Astrocyte (in vitro differentiated cells and primary cell): ENCODE data around the gene CNPPD1. TPM values are rescaled to one million over a fixed set of nuclear protein-coding genes. Genes with fewer than 3 reads are reported as not detected.

Experiments
- DNase-seq: peaks from one replicate; pipeline ENCODE4 v3.0.0-alpha.2; 2010; ENCODE audit warnings: low read depth
- FAIRE-seq: peaks from 2 replicates; lab custom pipeline; 2011; peaks lifted over from hg19 to GRCh38; lab: Jason Lieb, UNC
- H2AFZ ChIP-seq: 2 replicates; pipeline ENCODE4 v1.6.0; 2012; ENCODE audit warnings: low read depth, low read length, inconsistent platforms
- H3K27ac ChIP-seq: 2 replicates; pipeline ENCODE4 v1.5.1; 2011; ENCODE audit warnings: low read depth, low read length, inconsistent platforms
- H3K27me3 ChIP-seq: 2 replicates; pipeline ENCODE4 v1.6.0; 2011; ENCODE audit warnings: low read length, inconsistent platforms; ENCODE audit not compliant: insufficient read depth
- H3K36me3 ChIP-seq: 2 replicates; pipeline ENCODE4 v1.5.1; 2011; ENCODE audit warnings: low read length, inconsistent platforms; ENCODE audit not compliant: insufficient read depth
- H3K4me1 ChIP-seq: 2 replicates; pipeline ENCODE4 v1.5.1; 2011; ENCODE audit warnings: low read length, inconsistent platforms; ENCODE audit not compliant: insufficient read depth
- H3K4me2 ChIP-seq: 2 replicates; pipeline ENCODE4 v1.6.0; 2012; ENCODE audit warnings: low read length, inconsistent platforms
- H3K4me3 ChIP-seq: 2 replicates; pipeline ENCODE4 v1.5.1; 2011; ENCODE audit warnings: low read depth, mild to moderate bottlenecking, low read length, inconsistent platforms; ENCODE audit not compliant: insufficient read depth
- H3K79me2 ChIP-seq: 2 replicates; pipeline ENCODE4 v1.6.0; 2012; ENCODE audit warnings: mild to moderate bottlenecking, low read length, inconsistent platforms; ENCODE audit not compliant: insufficient read depth
- H3K9ac ChIP-seq: 2 replicates; pipeline ENCODE4 v1.6.0; 2012; ENCODE audit warnings: mild to moderate bottlenecking, low read length, inconsistent platforms
- H3K9me3 ChIP-seq: 2 replicates; pipeline ENCODE4 v1.5.1; 2012; ENCODE audit warnings: low read depth, mild to moderate bottlenecking, low read length, inconsistent platforms; ENCODE audit not compliant: insufficient read depth
- H4K20me1 ChIP-seq: 2 replicates; pipeline ENCODE4 v1.6.0; 2012; ENCODE audit warnings: low read length, inconsistent platforms; ENCODE audit not compliant: insufficient read depth
- H3K27ac Mint-ChIP-seq: one replicate; pipeline ENCODE4 v1.8.0; 2021; ENCODE audit warnings: mild to moderate bottlenecking, mixed read lengths; ENCODE audit not compliant: unreplicated experiment
- H3K27me3 Mint-ChIP-seq: one replicate; pipeline ENCODE4 v1.8.0; 2021; ENCODE audit warnings: low read depth, mixed read lengths; ENCODE audit not compliant: unreplicated experiment
- H3K36me3 Mint-ChIP-seq: one replicate; pipeline ENCODE4 v1.8.0; 2021; ENCODE audit warnings: low read depth, mixed read lengths; ENCODE audit not compliant: unreplicated experiment
- H3K4me1 Mint-ChIP-seq: one replicate; pipeline ENCODE4 v1.8.0; 2021; ENCODE audit warnings: low read depth, mixed read lengths; ENCODE audit not compliant: unreplicated experiment
- H3K4me3 Mint-ChIP-seq: one replicate; pipeline ENCODE4 v1.8.0; 2021; ENCODE audit warnings: mild to moderate bottlenecking, moderate library complexity, mixed read lengths; ENCODE audit not compliant: unreplicated experiment
- H3K9me3 Mint-ChIP-seq: one replicate; pipeline ENCODE4 v1.8.0; 2021; ENCODE audit warnings: mild to moderate bottlenecking, mixed read lengths; ENCODE audit not compliant: unreplicated experiment
- EZH2 ChIP-seq: IDR thresholded peaks from 2 replicates; pipeline ENCODE4 v1.6.1; 2012; ENCODE audit warnings: mild to moderate bottlenecking, low read length, inconsistent platforms; ENCODE audit not compliant: insufficient read depth
- total RNA-seq: library from RNA; stranded (reverse); gene quantifications from 2 replicates; pipeline ENCODE4 v1.2.1, GENCODE V29; 2021
- TF ChIP-seq, protein P1 (sequence below): IDR thresholded peaks from 2 replicates; pipeline ENCODE4 v1.5.1; 2011; ENCODE audit warnings: low read depth, mild to moderate bottlenecking, inconsistent platforms, low read length, moderate library complexity; ENCODE audit not compliant: insufficient read depth

The CNPPD1 gene
- total RNA-seq, 1 donor from 2014 or later, result 28.1 TPM

DNA sequence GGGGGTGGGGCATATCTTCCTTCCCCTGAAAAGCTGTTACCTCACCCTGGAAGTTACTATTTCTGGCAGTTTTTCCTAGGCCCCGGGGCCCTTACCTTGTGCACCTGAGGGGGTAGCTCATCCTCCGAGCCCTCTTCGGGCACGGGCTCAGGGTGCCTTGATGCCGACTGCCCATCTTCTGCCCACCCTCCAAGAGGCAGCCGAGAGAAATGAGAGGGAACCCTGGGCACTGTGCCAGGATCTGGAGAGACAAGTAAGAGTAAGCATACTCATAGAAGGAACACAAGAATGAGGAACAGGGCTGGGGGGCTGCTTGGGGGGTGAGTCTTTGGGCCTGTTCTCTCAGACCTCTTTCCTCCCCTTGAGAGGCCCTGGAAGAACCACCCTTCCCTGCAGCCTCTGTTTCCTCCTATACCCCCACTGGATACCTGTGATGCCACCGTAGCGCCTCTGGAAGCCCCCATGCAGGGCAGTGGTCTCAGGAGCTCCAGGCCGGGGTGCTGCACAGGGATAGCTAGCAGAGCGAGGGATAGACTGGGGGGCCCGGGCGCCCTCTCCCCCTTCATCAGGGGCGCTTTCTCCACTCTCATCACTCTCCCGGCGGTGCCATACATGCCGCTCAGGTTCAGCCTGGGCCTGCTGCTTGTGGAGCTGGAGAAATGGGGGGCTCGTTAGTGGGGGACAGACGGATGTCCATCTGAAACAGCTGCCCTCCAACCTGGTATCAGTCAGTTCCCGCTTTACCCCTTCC is 44.1 kb upstream of the CNPPD1 start:
- DNase-seq, result no peak
- H3K27ac Mint-ChIP-seq, result no peak overlapping the region
- H2AFZ ChIP-seq, result no peak overlapping the region
- H3K4me3 ChIP-seq, result no peak overlapping the region
- H3K27ac ChIP-seq, result no peak overlapping the region
- TF ChIP-seq, protein P1, sequence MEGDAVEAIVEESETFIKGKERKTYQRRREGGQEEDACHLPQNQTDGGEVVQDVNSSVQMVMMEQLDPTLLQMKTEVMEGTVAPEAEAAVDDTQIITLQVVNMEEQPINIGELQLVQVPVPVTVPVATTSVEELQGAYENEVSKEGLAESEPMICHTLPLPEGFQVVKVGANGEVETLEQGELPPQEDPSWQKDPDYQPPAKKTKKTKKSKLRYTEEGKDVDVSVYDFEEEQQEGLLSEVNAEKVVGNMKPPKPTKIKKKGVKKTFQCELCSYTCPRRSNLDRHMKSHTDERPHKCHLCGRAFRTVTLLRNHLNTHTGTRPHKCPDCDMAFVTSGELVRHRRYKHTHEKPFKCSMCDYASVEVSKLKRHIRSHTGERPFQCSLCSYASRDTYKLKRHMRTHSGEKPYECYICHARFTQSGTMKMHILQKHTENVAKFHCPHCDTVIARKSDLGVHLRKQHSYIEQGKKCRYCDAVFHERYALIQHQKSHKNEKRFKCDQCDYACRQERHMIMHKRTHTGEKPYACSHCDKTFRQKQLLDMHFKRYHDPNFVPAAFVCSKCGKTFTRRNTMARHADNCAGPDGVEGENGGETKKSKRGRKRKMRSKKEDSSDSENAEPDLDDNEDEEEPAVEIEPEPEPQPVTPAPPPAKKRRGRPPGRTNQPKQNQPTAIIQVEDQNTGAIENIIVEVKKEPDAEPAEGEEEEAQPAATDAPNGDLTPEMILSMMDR, result no peak
- TF ChIP-seq EZH2, result no peak
- no peak overlapping the region for H3K4me3 Mint-ChIP-seq
- H3K27me3 Mint-ChIP-seq, result no peaks in the 10 kb centered on the region
- no peak overlapping the region for H3K9ac ChIP-seq
- no peaks in the 10 kb centered on the region for H3K27me3 ChIP-seq
- H3K9me3 Mint-ChIP-seq, result no peaks in the 10 kb centered on the region
- H3K4me1 ChIP-seq, result peaks cover 23% of the 10 kb centered on the region
- no peak for FAIRE-seq
- H3K79me2 ChIP-seq, result peaks cover 8% of the 10 kb centered on the region
- H3K4me2 ChIP-seq, result no peak overlapping the region
- peaks cover 14% of the 10 kb centered on the region for H4K20me1 ChIP-seq
- H3K4me1 Mint-ChIP-seq, result peaks cover 6% of the 10 kb centered on the region
- H3K36me3 Mint-ChIP-seq, result peaks cover 30% of the 10 kb centered on the region
- no peaks in the 10 kb centered on the region for H3K9me3 ChIP-seq
- peaks cover 22% of the 10 kb centered on the region for H3K36me3 ChIP-seq

DNA sequence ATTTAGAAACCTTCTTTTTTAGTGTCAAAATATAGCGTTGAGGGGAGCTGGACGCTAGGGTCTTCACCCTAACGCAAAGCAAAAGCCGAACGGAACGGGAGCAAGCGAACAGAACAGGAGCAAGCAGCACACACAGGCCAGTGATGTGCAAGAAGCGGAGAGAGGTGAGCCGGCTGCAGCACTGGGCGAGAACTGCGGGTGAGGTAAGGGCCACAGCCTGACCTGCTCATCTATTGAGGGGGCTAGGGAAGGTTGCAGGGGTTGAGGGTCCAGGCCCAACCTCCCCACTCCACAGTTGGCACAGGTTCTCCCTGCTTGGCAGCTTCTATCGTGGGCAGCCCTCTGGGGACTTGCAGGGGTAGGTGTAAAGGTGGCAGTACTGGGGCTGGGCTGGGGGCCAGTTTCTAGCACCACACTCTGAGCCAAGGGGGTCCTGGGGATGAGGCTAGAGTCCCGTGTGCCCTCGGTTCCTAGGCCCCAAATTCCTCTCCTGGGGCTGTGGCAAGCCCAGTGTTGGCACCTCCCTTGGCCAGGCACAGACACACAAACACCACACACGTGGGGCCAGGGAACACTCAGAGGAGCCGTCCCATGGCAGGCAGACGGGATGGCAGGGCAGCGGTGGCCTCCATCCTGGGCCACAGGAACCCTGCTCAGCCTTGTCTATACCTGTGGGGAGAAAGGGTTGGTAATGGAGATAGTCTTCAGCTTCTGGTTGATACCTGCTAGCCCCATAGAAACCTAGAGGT is 43.2 kb upstream of the CNPPD1 start:
- Histone ChIP-seq H3K4me3 (no peak overlapping the region), H2AFZ (no peak overlapping the region), H3K9me3 (no peaks in the 10 kb centered on the region), H3K27me3 (no peaks in the 10 kb centered on the region), H3K9ac (peak overlapping the region; percentile 73), H3K4me1 (peaks cover 23% of the 10 kb centered on the region), H3K36me3 (peaks cover 16% of the 10 kb centered on the region), H3K4me2 (peak overlapping the region; percentile 87), H3K27ac (no peak overlapping the region), H3K79me2 (peaks cover 8% of the 10 kb centered on the region), H4K20me1 (peaks cover 14% of the 10 kb centered on the region)
- no peak for TF ChIP-seq EZH2
- TF ChIP-seq, protein P1, result no peak
- Mint-ChIP-seq H3K36me3 (peaks cover 29% of the 10 kb centered on the region), H3K9me3 (no peaks in the 10 kb centered on the region), H3K27ac (no peak overlapping the region), H3K4me1 (peaks cover 6% of the 10 kb centered on the region), H3K27me3 (no peaks in the 10 kb centered on the region), H3K4me3 (no peak overlapping the region)
- DNase-seq (no peak), FAIRE-seq (no peak)
